ENCODE results near the gene CD3E.

- no peak for TF ChIP-seq ZNF76 (tag by site-specific recombination; IDR thresholded peaks at IDR 0.05; ENCODE audit: borderline replicate concordance, low read depth)
- no peak for TF ChIP-seq CTCF (tag by site-specific recombination; IDR thresholded peaks at IDR 0.05)
- TF ChIP-seq PATZ1 (tag by site-specific recombination; IDR thresholded peaks at IDR 0.05) = no peak
- TF ChIP-seq ZNF239 (tag by site-specific recombination; IDR thresholded peaks at IDR 0.05) = no peak
- no peak for TF ChIP-seq ZNF221 (tag by site-specific recombination; IDR thresholded peaks at IDR 0.05; ENCODE audit: borderline replicate concordance)
These were observed 29.4 kb upstream of the CD3E start for GRCh38 chr11:118275176-118275575.

Data from HEK293 (cell line).